ENCODE results near the gene ROR2. TPM values are rescaled to one million over a fixed set of nuclear protein-coding genes. Genes with fewer than 3 reads are reported as not detected.

ROR2 gene
- total RNA-seq, 1 experiment from 2014 or later = 0.68 TPM

DNA sequence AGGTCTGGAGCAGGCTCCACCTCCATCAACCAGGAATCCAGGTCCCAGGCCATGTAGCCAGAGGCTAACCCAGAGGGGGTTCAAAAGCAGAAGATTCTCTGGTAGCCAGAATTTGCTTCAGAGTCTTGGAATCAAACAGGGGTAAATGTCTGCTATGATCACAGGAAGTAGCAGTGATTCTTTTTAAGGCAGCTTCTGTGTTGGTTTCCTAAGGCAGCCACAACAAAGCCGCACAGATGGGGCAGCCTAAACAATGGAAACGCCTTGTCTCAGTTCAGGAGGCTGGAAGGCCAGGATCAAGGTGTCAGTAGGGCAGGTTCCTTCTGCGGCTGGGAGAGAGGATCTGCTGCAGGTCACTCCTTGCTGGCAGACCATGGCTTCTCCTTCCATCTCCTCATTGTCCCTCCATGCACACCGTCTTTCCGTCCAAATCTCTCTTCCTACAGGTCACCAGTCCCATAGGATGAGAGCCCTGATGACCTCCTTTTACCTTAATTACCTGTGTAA lies 167.3 kb downstream of the ROR2 start:
- ChIA-PET CTCF (no interaction called here), POLR2A (no interaction called here)
- no peaks in the 10 kb centered on the region for H3K9me3 Mint-ChIP-seq (ENCODE audit: unreplicated experiment)
- H3K9me3 ChIP-seq = no peaks in the 10 kb centered on the region
- H3K27me3 Mint-ChIP-seq (ENCODE audit: insufficient read depth, unreplicated experiment) = peaks cover 4% of the 10 kb centered on the region
- TF ChIP-seq, protein P1, sequence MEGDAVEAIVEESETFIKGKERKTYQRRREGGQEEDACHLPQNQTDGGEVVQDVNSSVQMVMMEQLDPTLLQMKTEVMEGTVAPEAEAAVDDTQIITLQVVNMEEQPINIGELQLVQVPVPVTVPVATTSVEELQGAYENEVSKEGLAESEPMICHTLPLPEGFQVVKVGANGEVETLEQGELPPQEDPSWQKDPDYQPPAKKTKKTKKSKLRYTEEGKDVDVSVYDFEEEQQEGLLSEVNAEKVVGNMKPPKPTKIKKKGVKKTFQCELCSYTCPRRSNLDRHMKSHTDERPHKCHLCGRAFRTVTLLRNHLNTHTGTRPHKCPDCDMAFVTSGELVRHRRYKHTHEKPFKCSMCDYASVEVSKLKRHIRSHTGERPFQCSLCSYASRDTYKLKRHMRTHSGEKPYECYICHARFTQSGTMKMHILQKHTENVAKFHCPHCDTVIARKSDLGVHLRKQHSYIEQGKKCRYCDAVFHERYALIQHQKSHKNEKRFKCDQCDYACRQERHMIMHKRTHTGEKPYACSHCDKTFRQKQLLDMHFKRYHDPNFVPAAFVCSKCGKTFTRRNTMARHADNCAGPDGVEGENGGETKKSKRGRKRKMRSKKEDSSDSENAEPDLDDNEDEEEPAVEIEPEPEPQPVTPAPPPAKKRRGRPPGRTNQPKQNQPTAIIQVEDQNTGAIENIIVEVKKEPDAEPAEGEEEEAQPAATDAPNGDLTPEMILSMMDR (IDR thresholded peaks at IDR 0.05; ENCODE audit: insufficient read depth in 1 of 2, low read depth in 1 of 2, low read length in 1 of 2, severe bottlenecking in 1 of 2, unreplicated experiment in 1 of 2) = no peak
- DNase-seq = no peak
- no peaks in the 10 kb centered on the region for H3K4me1 ChIP-seq
- H3K36me3 Mint-ChIP-seq (ENCODE audit: insufficient read depth, unreplicated experiment) = no peaks in the 10 kb centered on the region
- no peaks in the 10 kb centered on the region for H3K4me1 Mint-ChIP-seq (ENCODE audit: low read depth, unreplicated experiment)
- no peaks in the 10 kb centered on the region for H3K27me3 ChIP-seq (replicated peaks; ENCODE audit: control insufficient read depth, insufficient read depth, low read length)
- no peak overlapping the region for H3K4me3 Mint-ChIP-seq (ENCODE audit: unreplicated experiment)
- no peaks in the 10 kb centered on the region for H3K36me3 ChIP-seq (ENCODE audit: control insufficient read depth, insufficient read depth, low read length)
- H3K4me3 ChIP-seq (ENCODE audit: low read depth, low read length) = no peak overlapping the region
- no TSS peak for BruUV-seq (replicated peaks)
- intact Hi-C loops (cut with micrococcal nuclease; ENCODE audit: unreplicated experiment) = no loop called here
- no peak overlapping the region for H3K27ac Mint-ChIP-seq (ENCODE audit: unreplicated experiment)

DNA sequence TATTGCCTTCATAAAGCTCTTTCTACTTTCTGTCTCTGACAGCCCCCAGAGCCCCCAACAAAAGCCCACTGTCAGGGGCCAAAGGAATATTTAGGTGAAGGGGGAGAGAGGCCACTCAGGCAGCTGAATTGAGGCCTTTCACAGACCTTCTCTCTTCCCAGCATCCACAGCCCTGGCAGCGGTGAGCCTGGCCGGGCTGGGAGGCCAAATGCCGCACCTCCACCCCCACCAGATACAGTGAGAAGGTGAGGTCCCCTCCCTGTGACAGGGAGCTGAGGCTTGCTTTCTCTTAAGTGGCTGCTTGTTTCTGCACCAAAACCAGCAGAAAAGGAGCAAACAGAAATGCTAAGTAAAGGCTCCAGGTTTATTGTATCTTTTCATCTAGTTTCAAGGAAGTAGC lies 168.1 kb downstream of the ROR2 start:
- intact Hi-C loops (cut with micrococcal nuclease; ENCODE audit: unreplicated experiment) = no loop called here
- H3K9me3 Mint-ChIP-seq (ENCODE audit: unreplicated experiment) = no peaks in the 10 kb centered on the region
- CTCF ChIA-PET = no interaction called here
- TF ChIP-seq, protein P1 (IDR thresholded peaks at IDR 0.05; ENCODE audit: insufficient read depth in 1 of 2, low read depth in 1 of 2, low read length in 1 of 2, severe bottlenecking in 1 of 2, unreplicated experiment in 1 of 2) = no peak
- H3K4me3 ChIP-seq (ENCODE audit: low read depth, low read length) = no peak overlapping the region
- no peak overlapping the region for H3K27ac Mint-ChIP-seq (ENCODE audit: unreplicated experiment)
- no peaks in the 10 kb centered on the region for H3K36me3 Mint-ChIP-seq (ENCODE audit: insufficient read depth, unreplicated experiment)
- no peaks in the 10 kb centered on the region for H3K9me3 ChIP-seq
- DNase-seq = no peak
- peaks cover 4% of the 10 kb centered on the region for H3K27me3 Mint-ChIP-seq (ENCODE audit: insufficient read depth, unreplicated experiment)
- no TSS peak for BruUV-seq (replicated peaks)
- H3K4me3 Mint-ChIP-seq (ENCODE audit: unreplicated experiment) = no peak overlapping the region
- no peaks in the 10 kb centered on the region for H3K27me3 ChIP-seq (replicated peaks; ENCODE audit: control insufficient read depth, insufficient read depth, low read length)
- H3K4me1 Mint-ChIP-seq (ENCODE audit: low read depth, unreplicated experiment) = no peaks in the 10 kb centered on the region
- POLR2A ChIA-PET = no interaction called here
- no peaks in the 10 kb centered on the region for H3K36me3 ChIP-seq (ENCODE audit: control insufficient read depth, insufficient read depth, low read length)
- H3K4me1 ChIP-seq = no peaks in the 10 kb centered on the region

DNA sequence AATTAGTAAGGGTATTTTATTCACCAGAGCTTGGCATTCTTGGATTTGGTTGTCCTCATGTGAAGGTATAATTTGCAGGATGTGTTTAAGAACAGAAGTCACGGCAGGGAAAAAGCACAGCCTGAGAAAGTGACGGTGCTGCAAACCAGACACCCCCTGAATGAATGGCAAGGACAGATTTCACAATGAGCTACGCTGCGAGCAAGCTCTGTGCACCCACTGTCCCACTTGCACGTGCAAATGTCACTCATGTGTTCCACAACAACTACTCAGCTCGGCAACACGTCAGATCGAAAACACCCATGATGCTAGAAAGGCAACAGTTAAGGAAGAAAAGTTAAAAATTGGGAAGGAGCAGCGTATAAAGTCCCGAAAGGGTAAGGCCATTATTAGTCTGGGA lies 168.9 kb downstream of the ROR2 start:
- POLR2A ChIA-PET = no interaction called here
- H3K27me3 ChIP-seq (replicated peaks; ENCODE audit: control insufficient read depth, insufficient read depth, low read length) = no peaks in the 10 kb centered on the region

More for the DNA sequence above, 168.9 kb downstream of the ROR2 start:
- CTCF ChIA-PET = no interaction called here
- Mint-ChIP-seq H3K9me3 (ENCODE audit: unreplicated experiment) (no peaks in the 10 kb centered on the region), H3K36me3 (ENCODE audit: insufficient read depth, unreplicated experiment) (no peaks in the 10 kb centered on the region), H3K4me1 (ENCODE audit: low read depth, unreplicated experiment) (no peaks in the 10 kb centered on the region), H3K27ac (ENCODE audit: unreplicated experiment) (no peak overlapping the region), H3K4me3 (ENCODE audit: unreplicated experiment) (no peak overlapping the region), H3K27me3 (ENCODE audit: insufficient read depth, unreplicated experiment) (peaks cover 2% of the 10 kb centered on the region)
- DNase-seq = no peak
- no peaks in the 10 kb centered on the region for H3K4me1 ChIP-seq
- TF ChIP-seq, protein P1 (IDR thresholded peaks at IDR 0.05; ENCODE audit: insufficient read depth in 1 of 2, low read depth in 1 of 2, low read length in 1 of 2, severe bottlenecking in 1 of 2, unreplicated experiment in 1 of 2) = no peak
- no peak overlapping the region for H3K4me3 ChIP-seq (ENCODE audit: low read depth, low read length)
- no TSS peak for BruUV-seq (replicated peaks)
- H3K36me3 ChIP-seq (ENCODE audit: control insufficient read depth, insufficient read depth, low read length) = no peaks in the 10 kb centered on the region
- intact Hi-C loops (cut with micrococcal nuclease; ENCODE audit: unreplicated experiment) = no loop called here
- H3K9me3 ChIP-seq = no peaks in the 10 kb centered on the region
